Measurements from ENCODE around the gene RHEB. TPM values are rescaled to one million over a fixed set of nuclear protein-coding genes. Genes with fewer than 3 reads are reported as not detected.
A peak's percentile ranks its signal among the peaks of the same experiment; 100 is the strongest.

RHEB gene
- total and polyA plus RNA-seq, 2 of the 13 experiments (the other 11 are each of a cell fraction or from before 2014, with no cell fraction given): 55.0 to 77.6 TPM

DNA sequence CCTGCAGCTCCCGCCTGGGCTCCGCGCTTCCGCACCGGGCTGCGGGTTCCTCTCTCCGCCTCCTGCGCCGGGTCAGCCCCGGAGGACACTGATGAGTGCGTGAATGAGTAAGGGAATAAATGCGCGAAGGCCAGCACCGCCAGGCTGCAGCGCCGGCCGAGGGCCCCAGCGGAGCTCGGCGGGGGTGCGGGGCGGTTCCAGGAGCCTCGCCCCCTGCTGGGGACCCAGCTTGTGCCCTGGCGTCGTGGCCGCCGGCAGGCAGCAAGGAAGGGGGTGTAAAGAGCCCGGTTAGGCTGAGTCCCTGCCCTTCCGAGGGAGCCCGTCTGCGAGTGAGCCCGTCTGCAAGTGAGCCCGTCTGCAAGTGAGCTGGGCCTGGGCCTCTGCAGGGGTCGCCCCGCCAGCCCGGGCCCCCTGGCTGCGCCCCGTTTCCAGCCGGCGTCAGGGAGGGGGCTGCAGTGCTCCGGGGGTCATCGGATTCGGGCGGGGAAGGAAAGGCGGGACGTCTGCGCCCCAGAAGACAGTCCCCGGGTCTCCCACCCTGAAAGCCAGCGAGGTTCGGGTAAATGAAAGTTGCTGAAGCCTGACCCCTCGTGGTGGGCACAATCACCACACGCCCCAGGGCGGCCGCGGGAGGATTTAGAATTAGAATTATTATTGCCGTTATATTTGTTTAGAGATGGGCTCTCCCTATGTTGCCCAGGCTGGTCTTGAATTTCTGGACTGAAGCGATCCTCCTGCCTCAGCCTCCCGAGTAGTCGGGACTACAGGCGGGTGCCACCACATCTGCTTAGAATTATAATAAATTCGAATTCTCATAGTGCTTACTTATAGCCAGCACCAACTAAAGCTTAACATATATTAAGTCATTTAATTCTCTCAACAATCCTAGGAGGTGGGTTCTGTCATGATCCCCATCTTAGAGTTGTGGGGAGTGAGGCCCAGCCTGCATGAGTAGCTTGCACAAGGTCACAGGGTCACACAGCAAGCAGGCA is 71.1 kb downstream of the RHEB start (continued):
- TF ChIP-seq, protein P1, sequence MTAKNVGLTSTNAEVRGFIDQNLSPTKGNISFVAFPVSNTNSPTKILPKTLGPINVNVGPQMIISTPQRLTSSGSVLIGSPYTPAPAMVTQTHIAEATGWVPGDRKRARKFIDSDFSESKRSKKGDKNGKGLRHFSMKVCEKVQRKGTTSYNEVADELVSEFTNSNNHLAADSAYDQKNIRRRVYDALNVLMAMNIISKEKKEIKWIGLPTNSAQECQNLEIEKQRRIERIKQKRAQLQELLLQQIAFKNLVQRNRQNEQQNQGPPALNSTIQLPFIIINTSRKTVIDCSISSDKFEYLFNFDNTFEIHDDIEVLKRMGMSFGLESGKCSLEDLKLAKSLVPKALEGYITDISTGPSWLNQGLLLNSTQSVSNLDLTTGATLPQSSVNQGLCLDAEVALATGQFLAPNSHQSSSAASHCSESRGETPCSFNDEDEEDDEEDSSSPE (CRISPR knock-in tag; IDR thresholded peaks at IDR 0.05): no peak
- no peak for TF ChIP-seq CREM (IDR thresholded peaks at IDR 0.05)
- no peak for TF ChIP-seq CREM (CRISPR knock-in tag; IDR thresholded peaks at IDR 0.05)
- no peak for TF ChIP-seq ZNF10 (CRISPR knock-in tag; IDR thresholded peaks at IDR 0.05; ENCODE audit: borderline replicate concordance, low read depth)
- no peak for TF ChIP-seq HOXA7 (CRISPR knock-in tag; IDR thresholded peaks at IDR 0.05)
- no peak for TF ChIP-seq PTBP1 (IDR thresholded peaks at IDR 0.05; ENCODE audit: low read depth, low read length, poor library complexity, severe bottlenecking)
- TF ChIP-seq RAD51 (IDR thresholded peaks at IDR 0.05; ENCODE audit: borderline replicate concordance): no peak
- no peak for TF ChIP-seq EED (CRISPR knock-in tag; IDR thresholded peaks at IDR 0.05)
- no peak for TF ChIP-seq CBX2 (IDR thresholded peaks at IDR 0.05; ENCODE audit: low read depth, low read length)
- TF ChIP-seq CBX2 (CRISPR knock-in tag; IDR thresholded peaks at IDR 0.05; ENCODE audit: low read depth): no peak
- TF ChIP-seq MBNL3 (CRISPR knock-in tag; conservative IDR thresholded peaks at IDR 0.05): no peak
- TF ChIP-seq HNF1A (IDR thresholded peaks at IDR 0.05; ENCODE audit: low read depth): no peak
- no peak for TF ChIP-seq HNF1A (CRISPR knock-in tag; IDR thresholded peaks at IDR 0.05; ENCODE audit: borderline replicate concordance)
- no peak for TF ChIP-seq RFXAP (CRISPR knock-in tag; IDR thresholded peaks at IDR 0.05; ENCODE audit: borderline replicate concordance)
- no peak for TF ChIP-seq NONO (IDR thresholded peaks at IDR 0.05)
- TF ChIP-seq NONO (CRISPR knock-in tag; conservative IDR thresholded peaks at IDR 0.05): no peak
- no peak for TF ChIP-seq ATF1 (CRISPR knock-in tag; IDR thresholded peaks at IDR 0.05)
- TF ChIP-seq SMC3 (IDR thresholded peaks at IDR 0.05; ENCODE audit: low read length): peak; percentile 35; the same call in 1 of the 2 replicates
- no peak for TF ChIP-seq ZNF256 (CRISPR knock-in tag; conservative IDR thresholded peaks at IDR 0.05)
- no peak for TF ChIP-seq ZNF552 (CRISPR knock-in tag; IDR thresholded peaks at IDR 0.05; ENCODE audit: borderline replicate concordance)
- TF ChIP-seq MAZ (IDR thresholded peaks at IDR 0.05; ENCODE audit: borderline replicate concordance, low read depth, low read length): no peak
- no peak for TF ChIP-seq MAZ (CRISPR knock-in tag; IDR thresholded peaks at IDR 0.05; ENCODE audit: low read depth)
- no peak for TF ChIP-seq ZSCAN20 (CRISPR knock-in tag; IDR thresholded peaks at IDR 0.05; ENCODE audit: borderline replicate concordance)
- TF ChIP-seq, protein P2, sequence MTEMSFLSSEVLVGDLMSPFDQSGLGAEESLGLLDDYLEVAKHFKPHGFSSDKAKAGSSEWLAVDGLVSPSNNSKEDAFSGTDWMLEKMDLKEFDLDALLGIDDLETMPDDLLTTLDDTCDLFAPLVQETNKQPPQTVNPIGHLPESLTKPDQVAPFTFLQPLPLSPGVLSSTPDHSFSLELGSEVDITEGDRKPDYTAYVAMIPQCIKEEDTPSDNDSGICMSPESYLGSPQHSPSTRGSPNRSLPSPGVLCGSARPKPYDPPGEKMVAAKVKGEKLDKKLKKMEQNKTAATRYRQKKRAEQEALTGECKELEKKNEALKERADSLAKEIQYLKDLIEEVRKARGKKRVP (CRISPR knock-in tag; IDR thresholded peaks at IDR 0.05): no peak

Data from HepG2 (cell line).